Epithelial cell of proximal tubule (primary cell): ENCODE data around the gene GPR158. TPM values are rescaled to one million over a fixed set of nuclear protein-coding genes. Genes with fewer than 3 reads are reported as not detected.

Experiments used
- DNase-seq: peaks from one replicate; pipeline ENCODE4 v3.0.0-alpha.2; 2011; ENCODE audit warnings: low read depth
- H3K4me3 ChIP-seq: 2 replicates; pipeline ENCODE4 v1.5.1; 2011; ENCODE audit warnings: low read depth, mild to moderate bottlenecking, low read length
- CTCF ChIP-seq: conservative IDR thresholded peaks from 2 replicates; pipeline ENCODE4 v1.5.1; 2012; ENCODE audit warnings: low read depth, mild to moderate bottlenecking, low read length
- total RNA-seq: library from RNA; depleted of rRNA; stranded (reverse); fragments of >200 nt; gene quantifications from 2 replicates; pipeline ENCODE4 v1.2.3, GENCODE V29; 2015

The GPR158 gene
- total RNA-seq, 1 donor from 2014 or later = not detected

- no peak overlapping the region for H3K4me3 ChIP-seq
- no peak for TF ChIP-seq CTCF
- no peak for DNase-seq
Measured at GRCh38 chr10:25390733-25391132, 215.9 kb downstream of the GPR158 start.

- no peak overlapping the region for H3K4me3 ChIP-seq
- TF ChIP-seq CTCF = no peak
- DNase-seq = no peak
Measured at GRCh38 chr10:25392132-25392531, 217.3 kb downstream of the GPR158 start.

DNA sequence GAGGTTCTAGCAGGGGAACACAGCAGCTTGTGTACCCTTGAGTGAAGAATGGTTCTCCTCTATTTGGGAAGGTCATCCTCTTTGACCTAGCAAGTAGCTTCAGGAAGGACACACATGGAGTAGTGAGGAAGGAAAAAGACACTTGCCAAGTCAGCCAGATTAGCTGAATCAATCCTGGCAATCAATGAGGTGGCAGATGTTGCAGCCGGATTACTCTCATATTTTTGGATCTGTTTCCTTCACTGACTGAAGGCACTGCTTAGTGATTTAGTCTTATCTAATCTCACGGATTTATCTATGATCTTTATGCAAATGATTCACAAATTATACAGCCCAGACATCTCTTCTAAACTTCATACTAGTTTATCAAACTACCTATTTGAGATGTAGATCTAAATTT is 218.8 kb downstream of the GPR158 start:
- no peak overlapping the region for H3K4me3 ChIP-seq
- DNase-seq = no peak
- TF ChIP-seq CTCF = no peak

GRCh38 chr10:25398680-25399079 is 223.9 kb downstream of the GPR158 start:
- no peak for DNase-seq
- no peak overlapping the region for H3K4me3 ChIP-seq
- TF ChIP-seq CTCF = no peak

GRCh38 chr10:25405871-25406270 is 231.1 kb downstream of the GPR158 start:
- no peak for TF ChIP-seq CTCF
- H3K4me3 ChIP-seq = no peak overlapping the region
- DNase-seq = no peak

DNA sequence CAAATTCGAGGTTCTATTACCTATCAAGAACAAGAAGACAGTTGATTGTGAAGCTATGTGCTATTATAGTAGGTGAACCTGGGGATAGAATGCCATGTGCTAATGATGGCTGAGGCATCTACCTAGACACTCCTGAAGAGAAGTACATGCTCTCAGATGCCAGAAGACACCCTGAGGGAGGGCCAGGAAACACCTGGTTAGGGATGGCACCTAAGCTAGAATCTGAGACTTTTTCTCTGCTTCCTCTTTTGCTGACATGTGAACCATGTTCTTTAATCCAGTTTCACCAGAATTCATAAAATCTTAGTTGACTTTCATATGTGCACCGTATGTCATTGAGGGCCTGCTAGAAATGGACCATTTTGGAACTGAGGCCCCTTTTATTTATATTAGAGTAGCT is 242.8 kb downstream of the GPR158 start:
- DNase-seq = no peak
- H3K4me3 ChIP-seq = no peak overlapping the region
- TF ChIP-seq CTCF = no peak

DNA sequence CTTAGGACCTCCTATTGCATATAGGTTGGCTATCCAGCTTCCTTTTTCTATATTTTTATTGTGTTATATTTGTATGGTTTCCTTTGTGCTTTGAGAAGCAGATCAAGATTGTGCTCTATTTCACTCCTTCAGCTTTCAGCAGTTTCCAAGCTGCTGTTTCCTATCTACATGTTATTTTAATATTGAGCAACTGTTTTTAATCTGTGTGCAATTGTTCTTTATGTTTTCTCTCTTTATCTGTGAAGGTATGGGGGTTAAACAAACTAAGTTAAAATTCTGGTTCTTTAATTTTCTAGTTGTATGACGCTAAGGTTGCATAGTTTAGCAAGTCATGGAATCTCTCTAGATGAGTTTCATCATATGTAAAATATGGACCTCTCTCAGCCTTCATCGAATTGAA is 251.0 kb downstream of the GPR158 start:
- no peak for DNase-seq
- no peak overlapping the region for H3K4me3 ChIP-seq
- no peak for TF ChIP-seq CTCF
